Endothelial cell of umbilical vein (primary cell): ENCODE data around the gene NFX1. TPM values are rescaled to one million over a fixed set of nuclear protein-coding genes. Genes with fewer than 3 reads are reported as not detected.

Experiments
- BruUV-seq: library from RNA; stranded (reverse); fragments of 400-500 nt; replicated peaks from 2 replicates; lab custom pipeline; 2021; lab: Mats Ljungman, UMichigan
- CTCF ChIA-PET: fragments of 300-600, 350-600 bp; sonication (Branson Sonifier 250); formaldehyde crosslinking; loops from one replicate; lab custom pipeline; 2021; ENCODE audit warnings: antibody characterized with exemption, inconsistent platforms; lab: Charles Lee
- POLR2A ChIA-PET: fragments of 300-600, 350-600 bp; sonication (Branson Sonifier 250); formaldehyde crosslinking; loops from one replicate; lab custom pipeline; 2021; ENCODE audit warnings: antibody characterized with exemption, inconsistent platforms; lab: Charles Lee
- DNase-seq: peaks from one replicate; pipeline ENCODE4 v3.0.0-alpha.2; 2011; ENCODE audit warnings: low read depth, low spot score
- FAIRE-seq: peaks from 2 replicates; lab custom pipeline; 2011; peaks lifted over from hg19 to GRCh38; lab: Jason Lieb, UNC
- H2AFZ ChIP-seq: 2 replicates; pipeline ENCODE4 v1.6.0; 2012; ENCODE audit warnings: low read depth, low read length, control low read depth, inconsistent platforms
- H3K27ac ChIP-seq: 2 replicates; pipeline ENCODE4 v1.5.1; 2011; ENCODE audit warnings: low read depth, mild to moderate bottlenecking, control low read depth, low read length, moderate library complexity; ENCODE audit not compliant: insufficient read depth
- H3K27me3 ChIP-seq, 2 experiments: 2 replicates each; pipeline versions ENCODE4 v1.6.0 to v1.6.1; 2011; ENCODE audit warnings: low read length in 2 of 2, mixed read lengths in 1 of 2; ENCODE audit not compliant: control insufficient read depth in 2 of 2, insufficient read depth in 2 of 2
- H3K36me3 ChIP-seq, 2 experiments: 2 replicates in 1 of 2; 3 replicates in 1 of 2; pipeline ENCODE4 v1.5.1; 2011; ENCODE audit warnings: low read length in 2 of 2, mild to moderate bottlenecking in 1 of 2, moderate library complexity in 1 of 2; ENCODE audit not compliant: control insufficient read depth in 2 of 2, insufficient read depth in 2 of 2; ENCODE audit errors: extremely low read depth in 1 of 2
- H3K4me1 ChIP-seq: 3 replicates; pipeline ENCODE4 v1.5.1; 2011; ENCODE audit warnings: mild to moderate bottlenecking, low read length; ENCODE audit not compliant: control insufficient read depth, insufficient read depth; ENCODE audit errors: extremely low read depth
- H3K4me2 ChIP-seq: 2 replicates; pipeline ENCODE4 v1.6.1; 2011; ENCODE audit warnings: low read length, control low read depth, mixed read lengths; ENCODE audit not compliant: insufficient read depth
- H3K4me3 ChIP-seq, 3 experiments: fragments of 200-600 bp in 1 of 3; sonication (generic), shearing (Covaris generic) in 1 of 3; replicated peaks in 1 of 3; 2 replicates each; pipeline ENCODE4 v1.5.1; 2011 to 2016; ENCODE audit warnings: control low read depth in 3 of 3, low read length in 3 of 3, mild to moderate bottlenecking in 2 of 3, inconsistent platforms in 1 of 3, low read depth in 1 of 3, moderate library complexity in 1 of 3; ENCODE audit not compliant: insufficient read depth in 1 of 3
- H3K79me2 ChIP-seq: 2 replicates; pipeline ENCODE4 v1.6.0; 2012; ENCODE audit warnings: low read length, inconsistent platforms; ENCODE audit not compliant: control insufficient read depth, insufficient read depth
- H3K9ac ChIP-seq: replicated peaks from 2 replicates; pipeline ENCODE3; 2011; ENCODE audit warnings: low read length, control low read depth; ENCODE audit not compliant: insufficient read depth; ENCODE audit errors: extremely low read depth
- H3K9me1 ChIP-seq: replicated peaks from 3 replicates; pipeline ENCODE4 v1.6.0; 2011; ENCODE audit warnings: mild to moderate bottlenecking, low read length; ENCODE audit not compliant: control insufficient read depth, insufficient read depth; ENCODE audit errors: extremely low read depth
- H3K9me3 ChIP-seq: replicated peaks from 2 replicates; pipeline ENCODE4 v1.5.1; 2012; ENCODE audit warnings: low read length, inconsistent platforms; ENCODE audit not compliant: control insufficient read depth, insufficient read depth
- H4K20me1 ChIP-seq: replicated peaks from 2 replicates; pipeline ENCODE3; 2011; ENCODE audit warnings: mild to moderate bottlenecking, low read length; ENCODE audit not compliant: control insufficient read depth, insufficient read depth; ENCODE audit errors: extremely low read depth
- CTCF ChIP-seq, 2 donors: IDR thresholded peaks; 1 replicate in 1 of 2; 2 replicates in 1 of 2; pipeline ENCODE4 v1.5.1; 2011; ENCODE audit warnings: low read length in 2 of 2, mild to moderate bottlenecking in 2 of 2, moderate library complexity in 2 of 2, control low read depth in 1 of 2, inconsistent platforms in 1 of 2, low read depth in 1 of 2; ENCODE audit not compliant: insufficient read depth in 1 of 2; ENCODE audit errors: extremely low read depth in 1 of 2
- EZH2 ChIP-seq: IDR thresholded peaks from 2 replicates; pipeline ENCODE4 v1.6.1; 2012; ENCODE audit warnings: borderline replicate concordance, low read depth, mild to moderate bottlenecking, moderate library complexity, low read length, inconsistent platforms; ENCODE audit not compliant: severe bottlenecking
- FOS ChIP-seq: IDR thresholded peaks from 2 replicates; pipeline ENCODE4 v1.6.1; 2011; ENCODE audit warnings: mild to moderate bottlenecking, low read length, moderate library complexity, borderline replicate concordance; ENCODE audit not compliant: insufficient read depth
- GATA2 ChIP-seq: IDR thresholded peaks from 2 replicates; pipeline ENCODE4 v1.7.0; 2011; ENCODE audit warnings: low read depth, mild to moderate bottlenecking, moderate library complexity, mixed read lengths, low read length; ENCODE audit not compliant: insufficient read length, insufficient read depth
- JUN ChIP-seq: IDR thresholded peaks from 2 replicates; pipeline ENCODE4 v1.6.1; 2011; ENCODE audit warnings: borderline replicate concordance, low read depth; ENCODE audit not compliant: insufficient read length, insufficient read depth
- MAX ChIP-seq: IDR thresholded peaks from 2 replicates; pipeline ENCODE4 v1.6.1; 2011; ENCODE audit not compliant: insufficient read depth, insufficient read length
- MYC ChIP-seq: IDR thresholded peaks from one replicate; pipeline ENCODE4 v1.6.1; 2011; ENCODE audit warnings: mild to moderate bottlenecking, low read depth, low read length
- POLR2AphosphoS5 ChIP-seq: IDR thresholded peaks from 2 replicates; pipeline ENCODE4 v1.6.1; 2012; ENCODE audit warnings: low read depth, mild to moderate bottlenecking, control low read depth, low read length, moderate library complexity; ENCODE audit not compliant: insufficient read depth
- dilution Hi-C: fragments of 300-500 bp; cut with MboI; formaldehyde crosslinking; loops from one replicate; pipeline ENCODE4 v1.15.0; 2019; ENCODE audit warnings: low sequenced_read_pairs; ENCODE audit not compliant: extremely low pct_ligation_motif_present
- intact Hi-C: fragments of 100-400 bp; cut with micrococcal nuclease; formaldehyde crosslinking; loops from one replicate; pipeline ENCODE4 v1.10.0; 2022
- polyA plus RNA-seq, 4 experiments: library from polyadenylated mRNA; depleted of rRNA in 3 of 4; stranded (reverse) in 3 of 4; unstranded in 1 of 4; fragments of >200 nt; gene quantifications; 2 replicates each; pipeline versions ENCODE4 v1.2.1 to v1.2.3, GENCODE V29; 2011 to 2012; ENCODE audit warnings: missing spikeins in 1 of 4
- total RNA-seq: library from RNA; stranded (reverse); gene quantifications from 2 replicates; pipeline ENCODE4 v1.2.3, GENCODE V29; 2021

The NFX1 gene
- total and polyA plus RNA-seq, 2 donors (not counting 3 experiments of a cell fraction or from before 2014, with no cell fraction given), result 19.3 to 21.7 TPM

GRCh38 chr9:33277484-33277883 is 12.8 kb upstream of the NFX1 start:
- Histone ChIP-seq H4K20me1 (no peaks in the 10 kb centered on the region), H3K9me3 (no peaks in the 10 kb centered on the region), H2AFZ (no peak overlapping the region), H3K27ac (no peak overlapping the region), H3K4me1 (no peaks in the 10 kb centered on the region), H3K79me2 (no peaks in the 10 kb centered on the region), H3K27me3 (no peaks in the 10 kb centered on the region), H3K4me3 (no peak overlapping the region), H3K9ac (no peak overlapping the region), H3K36me3 (peaks cover 13 to 36% of the 10 kb centered on the region in 2 experiments), H3K4me2 (no peak overlapping the region), H3K9me1 (no peaks in the 10 kb centered on the region)
- TF ChIP-seq MAX, result no peak
- TF ChIP-seq CTCF (IDR thresholded peaks at IDR 0.05; ENCODE audit: extremely low read depth in 1 of 2, insufficient read depth in 1 of 2, low read depth in 1 of 2, low read length in 2 of 2), result no peak
- TF ChIP-seq EZH2, result no peak
- no peak for TF ChIP-seq MYC
- no peak for TF ChIP-seq FOS
- TF ChIP-seq GATA2, result no peak
- no peak for TF ChIP-seq JUN
- TF ChIP-seq POLR2AphosphoS5, result no peak
- BruUV-seq, result no TSS peak
- DNase-seq (no peak), FAIRE-seq (no peak)
- intact Hi-C loops (no loop called here), dilution Hi-C loops (no loop called here)
- ChIA-PET CTCF (interaction anchor here (1.7 kb wide), 1 partner anchor 175 kb away, joined by 6 read pairs; no protein-coding TSS in a partner anchor), POLR2A (no interaction called here)
